Measurements from ENCODE around the gene HECA.
"Not testable (repeated sequence)": the region's sequence is repeated elsewhere in the genome, so short reads cannot be mapped to it uniquely, and the experiment has no call there.

The HECA gene

GRCh38 chr6:139219271-139219729 is 84.4 kb downstream of the HECA start:
- peak; percentile 97 for TF ChIP-seq CTCF (conservative IDR thresholded peaks at IDR 0.05; ENCODE audit: control insufficient read depth, insufficient read depth, low read depth, low read length)
- DNase-seq (ENCODE audit: low read depth), result peak; percentile 87
- no peak overlapping the region for H3K4me3 ChIP-seq (ENCODE audit: control insufficient read depth, low read depth, low read length)

- DNase-seq (ENCODE audit: low read depth), result no peak
- no peak for TF ChIP-seq CTCF (conservative IDR thresholded peaks at IDR 0.05; ENCODE audit: control insufficient read depth, insufficient read depth, low read depth, low read length)
Measured at GRCh38 chr6:139219746-139220145, 84.9 kb downstream of the HECA start.

DNA sequence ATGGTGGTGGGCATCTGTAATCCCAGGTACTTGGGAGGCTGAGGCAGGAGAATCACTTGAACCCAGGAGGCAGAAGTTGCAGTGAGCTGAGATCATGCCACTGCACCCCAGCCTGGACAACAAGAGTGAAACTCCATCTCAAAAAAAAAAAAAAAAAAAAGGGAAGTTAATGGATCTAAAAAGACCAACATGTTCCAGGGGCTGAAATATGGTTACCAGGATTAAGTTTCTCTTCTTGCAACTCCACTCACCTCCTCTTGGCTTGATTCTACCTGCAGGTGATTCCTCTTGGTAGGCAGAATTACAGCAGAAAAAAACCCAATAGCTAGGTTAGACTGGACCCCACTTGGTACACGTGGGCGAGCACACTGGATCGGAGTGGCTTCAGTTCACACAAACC is 93.5 kb downstream of the HECA start:
- H3K4me3 ChIP-seq (ENCODE audit: control insufficient read depth, low read depth, low read length); DNase-seq (ENCODE audit: low read depth): not testable (repeated sequence)

More at GRCh38 chr6:139219746-139220145, 84.9 kb downstream of the HECA start:
- H3K4me3 ChIP-seq (ENCODE audit: control insufficient read depth, low read depth, low read length), result no peak overlapping the region

Measured in fibroblast of mammary gland (primary cell).